Putamen (tissue), 1 donor: Measurements from ENCODE around the gene SLC37A2.
A peak's percentile ranks its signal among the peaks of the same experiment; 100 is the strongest.

ENCODE experiments used
- DNase-seq: peaks from one replicate; pipeline ENCODE4 v3.0.0-alpha.2; 2016; ENCODE audit warnings: low spot score

SLC37A2 gene

DNA sequence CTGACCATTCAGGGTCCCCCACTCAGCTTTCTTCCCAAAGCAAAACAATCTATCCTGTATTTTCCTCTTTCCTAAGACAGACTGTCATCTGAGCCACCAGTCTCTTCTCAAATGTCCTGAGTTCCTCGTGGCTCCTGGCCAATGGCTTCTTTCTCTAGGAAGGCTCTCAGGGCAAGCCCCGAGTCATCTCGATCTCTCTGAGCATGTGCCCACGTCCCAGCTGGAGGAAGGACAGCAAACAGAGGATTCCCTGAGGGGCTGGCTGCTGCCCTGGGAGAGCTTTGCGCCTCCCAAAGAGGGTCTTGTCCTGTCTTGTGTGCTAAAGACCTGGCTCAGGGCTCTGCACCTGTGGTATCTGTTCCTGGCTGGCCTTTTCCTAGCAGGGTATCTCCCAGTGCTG lies 8.3 kb downstream of the SLC37A2 start:
- DNase-seq, result no peak

DNA sequence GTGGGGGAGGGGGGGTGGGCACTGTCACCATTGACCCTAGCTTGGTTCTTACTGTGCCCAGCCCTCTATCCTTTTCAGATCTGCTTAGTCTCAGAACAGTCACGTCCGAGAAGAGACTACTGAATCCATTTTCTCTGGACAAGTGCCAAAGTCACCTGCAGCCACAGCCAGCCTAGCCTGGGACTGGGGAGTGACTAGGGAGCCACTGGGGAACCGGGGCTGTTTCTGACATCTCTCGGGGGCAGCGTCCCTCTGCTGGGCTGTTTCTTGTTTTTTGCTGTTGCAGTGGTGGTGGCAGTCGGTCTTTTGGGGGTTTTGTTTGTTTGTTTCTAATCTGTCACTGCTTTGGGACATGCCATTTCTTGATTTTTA lies 8.7 kb downstream of the SLC37A2 start:
- DNase-seq, result no peak

DNA sequence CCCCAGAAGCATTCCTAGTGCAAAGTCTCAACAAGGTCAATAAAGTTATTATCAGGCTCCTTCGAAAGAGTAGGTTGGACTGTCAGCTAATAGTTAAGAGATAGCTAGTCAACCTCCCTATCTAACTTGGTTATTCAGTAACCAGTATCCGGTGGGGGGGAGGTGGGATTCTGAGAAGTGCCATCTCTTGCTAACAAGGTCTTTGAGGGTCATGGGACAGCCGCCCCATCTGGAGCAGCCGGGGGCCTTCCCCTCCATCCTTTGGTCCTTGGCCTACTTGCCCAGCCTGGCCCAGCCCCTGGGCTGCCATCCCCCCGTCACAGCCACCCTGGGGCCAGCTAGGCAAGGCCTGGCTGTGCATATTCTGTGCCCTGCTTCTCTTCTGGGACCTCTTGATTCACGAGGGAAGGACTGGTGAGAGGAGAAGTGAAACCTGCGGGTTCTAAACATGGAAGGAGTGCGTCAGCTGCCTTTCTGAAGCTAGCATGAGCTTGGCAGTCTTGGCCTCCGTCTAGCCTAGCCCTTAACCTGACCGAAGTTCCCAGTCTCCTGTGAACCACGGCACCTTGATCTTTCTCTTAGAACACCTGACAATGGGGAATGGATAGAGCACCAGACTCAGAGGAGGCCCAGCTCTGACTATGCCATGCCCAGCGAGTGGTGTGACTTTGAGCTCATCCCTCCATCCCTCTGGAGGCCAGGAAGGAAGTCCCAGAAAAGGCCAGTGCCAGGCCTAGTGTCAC lies 9.3 kb downstream of the SLC37A2 start:
- DNase-seq, result peak; percentile 32

DNA sequence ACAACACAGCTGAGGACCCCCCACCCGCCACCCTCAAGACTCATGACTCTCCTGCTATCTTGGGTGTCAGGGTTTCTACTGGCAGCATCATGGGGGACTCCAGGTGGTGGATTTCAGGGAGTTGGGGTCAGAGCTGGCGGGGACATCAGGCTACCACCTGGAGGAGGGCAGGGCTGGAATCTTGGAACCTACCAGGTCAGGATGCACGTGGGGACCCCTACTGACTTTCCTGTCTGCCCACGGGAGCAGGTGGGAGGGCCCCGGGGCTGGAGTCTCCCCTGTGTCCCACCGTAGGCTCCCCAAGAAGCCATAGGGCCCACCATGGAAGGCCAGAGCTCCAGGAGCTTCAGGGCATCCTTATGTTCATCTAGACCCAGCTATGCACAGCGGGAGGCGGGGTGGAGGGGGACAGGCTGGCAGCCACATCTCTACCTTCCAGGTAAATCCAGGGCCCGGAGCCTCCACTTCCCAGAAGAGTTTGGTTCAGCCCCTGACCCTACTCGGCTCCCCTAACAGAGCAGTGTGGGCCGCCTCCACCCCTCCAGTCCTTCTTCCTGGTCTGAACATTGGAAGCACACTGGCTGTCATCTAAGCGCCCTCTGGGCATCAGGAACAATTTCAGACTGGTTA lies 10.0 kb downstream of the SLC37A2 start:
- no peak for DNase-seq

DNA sequence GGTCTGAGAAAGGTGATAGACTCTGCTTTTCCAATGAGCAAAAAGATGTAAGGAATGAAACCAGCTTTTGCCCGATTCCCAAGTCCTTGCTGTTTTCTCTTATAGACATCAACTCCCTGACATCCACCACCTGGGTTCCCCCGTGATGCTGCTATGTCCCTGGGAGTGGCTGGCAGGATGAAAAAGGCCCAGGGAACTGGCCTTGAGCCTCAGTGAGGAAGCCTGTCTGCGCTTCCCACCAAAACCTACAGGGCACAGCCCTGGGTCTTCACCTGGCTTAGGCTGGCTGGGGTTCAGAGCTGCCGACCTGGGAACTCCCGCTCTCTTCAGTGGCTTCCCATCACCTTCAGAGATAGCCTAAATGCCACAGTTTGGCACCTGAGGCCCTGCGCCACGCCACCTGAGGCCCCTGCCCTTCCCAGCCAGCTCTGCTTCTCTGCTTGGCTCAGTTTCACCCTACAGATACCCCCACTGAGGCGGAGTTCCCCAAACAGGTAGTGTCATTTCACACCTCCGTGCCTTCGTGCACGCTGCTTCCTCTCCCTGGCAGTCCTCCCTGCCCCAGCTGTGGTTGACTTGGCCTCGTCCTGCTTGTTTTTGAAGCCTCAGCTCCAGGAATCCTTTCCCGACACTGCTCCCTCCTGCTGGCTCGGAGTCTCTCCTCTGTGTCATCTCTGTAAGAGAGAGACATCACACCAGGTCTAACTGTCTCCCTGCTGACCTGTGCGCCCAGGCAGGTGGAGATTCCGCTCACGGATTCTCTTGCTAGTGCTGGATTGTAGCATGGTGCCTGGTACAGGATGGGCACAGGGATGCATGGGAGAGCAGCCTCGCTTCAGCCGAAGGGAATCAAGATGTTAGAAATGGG lies 10.7 kb downstream of the SLC37A2 start:
- no peak for DNase-seq

DNA sequence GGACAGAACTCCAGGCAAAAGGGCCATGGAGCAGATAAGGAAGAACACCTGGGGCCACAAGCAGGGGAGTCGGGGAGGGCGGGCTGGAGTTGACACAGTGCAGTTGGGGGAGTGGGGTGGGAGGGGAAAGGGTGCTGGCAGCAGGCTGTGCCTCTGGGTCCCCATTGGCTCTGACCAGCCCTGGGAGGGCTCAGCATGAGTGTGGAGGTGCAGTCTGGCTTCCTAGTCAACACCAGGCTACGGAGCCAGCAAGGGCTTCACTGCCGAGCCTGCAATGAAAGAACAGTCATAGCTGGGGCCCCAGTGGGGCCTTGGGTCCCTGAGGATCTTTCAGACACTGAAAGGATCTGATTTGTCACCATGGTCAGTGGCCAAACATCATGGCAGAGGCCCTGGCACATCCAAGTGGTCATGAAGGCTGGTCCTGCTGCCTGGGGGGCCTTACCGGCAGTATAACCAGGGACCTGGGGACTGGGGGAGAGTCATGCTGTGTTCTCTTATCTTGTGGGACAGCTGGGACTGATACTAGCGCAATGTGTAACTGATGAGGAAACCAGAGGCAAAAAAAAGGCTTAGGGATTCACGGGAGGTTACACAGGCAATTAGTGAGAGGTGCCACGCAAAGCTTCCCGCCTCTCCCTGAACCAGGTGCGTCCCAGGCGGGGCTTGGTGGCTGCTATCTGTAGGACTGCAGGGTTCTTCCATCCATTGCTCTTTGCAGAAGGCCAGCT lies 11.6 kb downstream of the SLC37A2 start:
- no peak for DNase-seq

DNA sequence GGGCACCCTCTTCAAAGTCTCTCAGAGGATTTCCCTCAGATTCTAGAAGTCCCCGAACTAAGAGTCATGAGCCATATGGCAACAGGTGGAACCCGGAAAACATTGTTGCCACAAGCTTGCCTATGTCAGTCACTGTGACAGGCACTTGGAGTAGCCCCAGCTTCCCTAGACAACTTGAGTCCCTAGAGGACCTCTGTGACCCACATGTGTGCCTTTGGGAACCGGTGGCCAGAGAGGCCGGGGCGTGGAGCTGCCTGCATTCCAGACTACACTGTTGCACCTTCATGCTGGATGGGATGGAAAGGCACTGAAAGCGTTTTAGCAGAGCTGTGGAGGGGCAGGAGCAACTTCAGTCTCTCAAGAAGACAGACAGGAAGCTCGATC lies 12.1 kb downstream of the SLC37A2 start:
- no peak for DNase-seq

DNA sequence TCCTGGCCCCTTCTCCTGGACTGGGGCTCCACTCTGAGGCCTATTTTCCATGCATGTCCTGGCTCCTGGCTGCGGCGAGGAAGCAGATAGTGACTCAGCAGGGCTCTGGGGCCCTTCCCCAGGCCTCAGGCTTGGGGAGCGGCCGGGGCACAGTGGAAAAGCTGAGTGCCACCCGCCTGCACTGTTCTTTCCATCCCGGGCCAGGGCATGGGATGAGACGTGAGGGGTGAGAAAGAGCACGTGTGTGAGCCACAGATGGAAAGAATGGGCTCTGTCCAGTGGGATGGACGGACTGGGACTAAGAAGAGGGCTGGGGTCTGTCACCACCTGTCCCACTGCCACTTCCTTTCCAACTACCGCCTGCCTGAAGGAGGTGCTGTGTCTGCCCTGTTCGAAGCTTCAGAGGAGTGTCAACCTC lies 12.8 kb downstream of the SLC37A2 start:
- no peak for DNase-seq

DNA sequence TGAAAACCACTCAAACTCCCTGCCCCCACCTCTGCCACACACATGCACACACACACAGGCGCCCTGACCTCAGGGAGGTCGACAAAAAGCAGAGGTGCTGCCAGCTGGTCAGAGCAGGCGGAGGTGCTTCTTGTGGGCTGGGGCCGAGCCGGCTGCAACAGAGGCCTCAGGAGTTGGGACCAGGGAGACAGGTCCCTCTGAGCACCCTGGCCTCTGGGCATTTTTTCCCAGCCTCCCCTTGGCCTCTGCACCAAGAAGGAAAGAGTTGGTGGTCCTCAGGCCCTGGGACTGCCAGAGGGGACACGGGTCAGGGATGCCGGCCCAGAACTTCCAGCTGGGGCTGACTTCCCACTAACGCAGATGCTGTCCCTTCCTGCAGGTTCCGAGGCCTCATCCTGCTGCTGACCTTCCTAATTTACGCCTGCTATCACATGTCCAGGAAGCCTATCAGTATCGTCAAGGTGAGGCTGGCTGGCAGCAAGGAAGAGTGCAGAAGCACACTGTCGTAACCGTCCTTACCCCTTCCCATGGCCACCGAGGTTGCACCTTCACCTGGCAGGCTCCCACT lies 13.4 kb downstream of the SLC37A2 start:
- DNase-seq, result no peak

DNA sequence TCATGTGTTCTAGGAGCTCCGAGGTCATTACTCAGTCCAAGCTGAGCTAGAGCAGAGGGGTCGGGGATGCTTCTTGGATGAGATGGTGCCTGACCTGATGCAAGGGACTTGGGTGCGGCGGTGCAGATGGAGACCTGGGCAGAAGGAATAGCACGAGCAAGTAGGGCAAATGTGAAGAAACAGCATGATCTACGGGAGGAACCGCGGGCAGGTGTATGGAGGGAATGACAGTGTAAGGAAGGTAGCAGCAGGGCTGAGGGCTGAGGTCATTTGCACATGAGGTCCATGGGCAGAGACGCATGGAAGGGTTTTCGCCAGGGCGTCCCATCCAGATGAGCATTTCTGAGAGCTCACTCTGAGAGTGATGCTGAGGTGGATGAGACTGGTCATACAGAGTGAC lies 14.9 kb downstream of the SLC37A2 start:
- DNase-seq, result no peak

DNA sequence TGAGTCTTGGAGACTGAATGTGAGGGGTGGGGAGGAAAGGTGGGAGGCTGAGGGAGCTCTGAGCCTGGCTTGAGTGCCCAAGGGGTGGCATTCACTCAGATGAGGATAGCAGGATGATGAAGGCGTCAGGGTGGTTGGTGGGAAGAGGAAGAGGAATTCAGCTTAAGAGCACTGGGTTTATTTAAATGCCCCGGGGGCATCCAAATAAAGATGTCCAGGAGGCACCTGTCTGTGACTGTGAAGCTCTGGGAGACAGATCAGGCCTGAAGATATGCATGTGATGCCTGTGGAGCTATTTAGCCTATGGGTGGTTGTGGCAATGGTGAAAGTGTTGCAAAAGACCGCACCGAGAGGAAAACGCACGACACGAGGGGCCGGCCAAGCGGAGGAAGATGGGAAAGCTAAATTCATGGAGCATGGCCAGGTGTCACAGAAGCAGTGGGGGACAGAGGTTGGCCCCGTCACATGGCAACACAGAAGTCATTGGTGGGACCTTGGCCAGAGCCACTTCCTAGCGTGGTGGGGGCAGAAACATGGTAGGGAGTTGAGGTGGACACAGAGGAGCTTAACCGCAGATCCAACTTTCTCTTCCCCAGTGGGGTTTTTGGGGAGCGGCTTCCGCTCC lies 15.5 kb downstream of the SLC37A2 start:
- DNase-seq, result no peak

DNA sequence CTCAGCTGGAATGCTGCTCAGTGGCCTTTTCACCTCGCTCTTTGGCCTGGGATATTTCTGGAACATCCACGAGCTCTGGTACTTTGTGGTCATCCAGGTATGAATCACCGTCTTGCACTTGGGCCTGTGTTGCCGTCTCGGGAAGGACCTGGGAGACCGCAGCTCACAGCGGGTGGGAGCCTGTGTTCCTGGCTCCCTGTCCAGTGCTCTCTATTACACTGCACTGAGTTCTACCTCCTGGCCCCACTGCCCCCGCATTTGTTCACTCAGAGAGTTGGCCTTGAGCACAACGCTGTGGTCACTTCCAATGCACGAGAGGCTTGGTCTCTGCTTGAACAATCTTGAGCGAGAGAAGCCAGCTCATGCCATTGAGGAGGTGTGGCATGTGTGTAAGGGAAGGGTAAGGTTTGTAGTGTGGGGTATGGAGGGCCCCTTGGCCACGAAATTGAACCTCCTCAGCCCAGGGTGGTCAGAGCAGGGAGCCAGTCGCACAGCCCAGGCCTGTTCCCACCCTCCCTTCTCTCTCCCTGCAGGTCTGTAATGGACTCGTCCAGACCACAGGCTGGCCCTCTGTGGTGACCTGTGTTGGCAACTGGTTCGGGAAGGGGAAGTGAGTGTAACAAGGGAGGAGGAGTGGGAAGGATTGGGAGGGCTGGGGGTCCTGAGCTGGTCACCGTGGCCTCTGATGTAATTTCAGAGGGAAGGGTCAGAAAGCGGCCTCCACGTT lies 16.2 kb downstream of the SLC37A2 start:
- DNase-seq, result no peak

DNA sequence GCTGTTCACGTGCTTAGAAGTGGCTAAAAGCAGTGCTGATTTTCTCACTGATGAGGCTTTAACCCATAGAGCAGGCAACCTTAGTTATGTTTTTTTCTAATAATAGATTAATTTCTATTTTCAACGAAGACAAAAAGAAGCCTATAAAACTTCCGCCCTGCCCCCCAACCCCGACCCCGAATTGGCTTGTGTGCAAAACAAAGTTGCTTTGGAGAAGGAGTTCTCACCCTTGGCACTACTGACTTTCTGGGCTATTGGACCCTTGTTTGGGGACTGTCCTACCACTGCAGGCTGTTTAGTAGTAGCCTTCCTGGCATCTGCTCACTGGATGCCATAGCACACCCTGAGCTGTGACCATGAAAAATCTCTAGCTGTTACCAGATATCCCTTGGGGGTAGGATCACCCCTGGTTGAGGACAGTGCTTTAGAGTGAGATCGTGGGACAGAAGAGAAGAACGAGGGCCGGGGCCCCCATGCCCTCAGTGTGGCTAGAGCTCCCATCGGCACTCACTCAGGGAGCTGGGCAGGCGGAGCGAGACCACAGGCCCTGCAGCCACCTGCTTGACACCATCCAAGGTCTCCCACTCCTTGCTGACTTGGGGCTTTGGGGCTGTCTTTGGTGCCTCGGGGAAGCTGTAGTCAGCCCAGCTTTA lies 16.9 kb downstream of the SLC37A2 start:
- no peak for DNase-seq

DNA sequence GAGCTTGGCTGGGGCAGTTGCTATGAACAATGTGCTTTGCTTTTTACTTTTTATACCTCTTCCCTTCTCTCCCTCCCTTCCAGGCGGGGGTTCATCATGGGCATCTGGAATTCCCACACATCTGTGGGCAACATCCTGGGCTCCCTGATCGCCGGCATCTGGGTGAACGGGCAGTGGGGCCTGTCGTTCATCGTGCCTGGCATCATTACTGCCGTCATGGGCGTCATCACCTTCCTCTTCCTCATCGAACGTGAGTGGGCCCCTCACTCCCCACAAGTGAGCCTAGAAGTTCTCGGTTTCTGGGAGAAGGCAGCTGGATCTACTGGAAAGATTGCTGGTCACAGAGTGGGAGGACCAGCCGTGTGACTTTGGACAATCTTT lies 17.4 kb downstream of the SLC37A2 start:
- DNase-seq, result no peak

DNA sequence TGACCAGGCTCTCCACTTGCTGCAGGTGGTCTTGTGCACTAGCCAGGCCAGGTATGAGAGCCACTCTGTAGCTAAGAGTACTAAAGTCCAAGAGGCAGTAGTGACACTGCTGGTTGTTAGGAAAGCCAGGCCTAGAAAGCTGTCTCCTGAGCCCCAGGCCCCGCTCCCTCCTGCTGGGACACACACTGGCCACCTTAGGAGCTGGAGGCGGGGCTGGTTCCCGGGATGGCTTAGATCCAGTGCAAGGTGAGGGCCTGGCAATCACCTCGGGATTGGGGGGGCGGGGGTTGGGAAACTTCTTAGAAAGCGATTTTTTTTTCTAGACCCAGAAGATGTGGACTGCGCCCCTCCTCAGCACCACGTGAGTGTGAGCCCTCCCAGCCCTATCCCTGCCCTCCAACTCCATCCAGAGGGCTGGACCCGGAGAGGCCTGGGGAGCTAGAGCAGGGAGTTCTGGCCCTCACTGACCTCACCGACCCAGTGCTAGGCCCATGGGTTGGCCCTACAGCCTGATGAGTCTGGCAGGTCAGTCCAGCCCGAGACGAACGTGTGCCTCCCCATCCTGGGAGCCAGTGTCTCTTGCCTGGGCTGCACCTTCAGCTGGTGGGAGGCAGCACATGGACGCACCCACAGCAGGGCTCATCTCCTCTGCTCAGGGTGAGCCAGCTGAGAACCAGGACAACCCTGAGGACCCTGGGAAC lies 18.1 kb downstream of the SLC37A2 start:
- DNase-seq, result no peak

DNA sequence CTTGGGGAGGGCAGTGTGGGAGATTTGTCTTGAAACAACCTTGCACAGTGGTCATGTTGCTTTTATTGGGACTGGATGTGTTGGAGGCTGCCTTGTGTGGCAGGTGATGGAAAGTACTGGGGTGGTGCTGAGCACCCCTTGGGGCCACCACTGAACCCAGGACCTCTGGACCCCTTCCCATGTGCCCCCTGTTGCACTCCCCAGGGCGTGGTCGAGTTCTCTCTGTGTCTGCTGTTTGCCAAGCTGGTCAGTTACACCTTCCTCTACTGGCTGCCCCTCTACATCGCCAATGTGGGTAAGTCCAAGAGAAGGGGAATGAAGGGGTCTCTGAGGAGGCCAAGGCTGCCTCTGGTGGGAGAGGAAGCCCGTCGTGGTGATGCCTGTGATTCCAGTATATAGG lies 18.9 kb downstream of the SLC37A2 start:
- DNase-seq, result no peak

DNA sequence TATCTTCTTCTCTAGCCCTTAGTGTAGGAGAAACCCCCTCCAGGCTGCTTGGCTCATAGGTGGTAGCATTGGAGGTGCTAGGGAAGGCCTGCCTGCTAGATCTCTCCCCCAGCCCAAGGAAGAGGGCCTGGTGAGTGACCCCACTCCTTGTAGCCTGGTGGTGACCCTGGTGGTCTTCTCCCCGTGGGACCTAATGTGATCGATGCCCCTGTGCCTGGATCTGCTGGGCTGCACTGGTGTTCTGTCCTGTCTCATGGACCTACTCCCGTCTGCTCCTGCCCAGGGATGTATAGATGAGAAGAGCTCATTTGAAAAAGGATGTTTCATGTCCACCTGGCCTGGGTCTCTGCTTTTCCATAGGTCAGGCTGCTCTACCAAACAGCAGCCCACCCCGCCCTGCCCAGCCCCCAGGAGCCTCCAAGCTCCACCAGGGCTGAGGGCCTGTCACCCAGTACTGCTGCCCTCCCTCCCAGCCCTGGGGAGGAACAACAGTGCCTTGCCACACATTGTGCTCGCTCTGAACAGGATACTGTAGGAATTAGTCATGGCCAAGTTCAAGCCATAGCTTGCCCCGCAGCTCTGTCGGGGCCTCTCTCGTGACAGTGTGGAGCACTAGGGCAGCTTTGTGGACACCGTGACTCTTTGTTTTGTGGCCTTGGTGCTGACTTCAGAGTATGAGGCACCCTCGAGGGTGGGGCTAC lies 19.7 kb downstream of the SLC37A2 start:
- no peak for DNase-seq

DNA sequence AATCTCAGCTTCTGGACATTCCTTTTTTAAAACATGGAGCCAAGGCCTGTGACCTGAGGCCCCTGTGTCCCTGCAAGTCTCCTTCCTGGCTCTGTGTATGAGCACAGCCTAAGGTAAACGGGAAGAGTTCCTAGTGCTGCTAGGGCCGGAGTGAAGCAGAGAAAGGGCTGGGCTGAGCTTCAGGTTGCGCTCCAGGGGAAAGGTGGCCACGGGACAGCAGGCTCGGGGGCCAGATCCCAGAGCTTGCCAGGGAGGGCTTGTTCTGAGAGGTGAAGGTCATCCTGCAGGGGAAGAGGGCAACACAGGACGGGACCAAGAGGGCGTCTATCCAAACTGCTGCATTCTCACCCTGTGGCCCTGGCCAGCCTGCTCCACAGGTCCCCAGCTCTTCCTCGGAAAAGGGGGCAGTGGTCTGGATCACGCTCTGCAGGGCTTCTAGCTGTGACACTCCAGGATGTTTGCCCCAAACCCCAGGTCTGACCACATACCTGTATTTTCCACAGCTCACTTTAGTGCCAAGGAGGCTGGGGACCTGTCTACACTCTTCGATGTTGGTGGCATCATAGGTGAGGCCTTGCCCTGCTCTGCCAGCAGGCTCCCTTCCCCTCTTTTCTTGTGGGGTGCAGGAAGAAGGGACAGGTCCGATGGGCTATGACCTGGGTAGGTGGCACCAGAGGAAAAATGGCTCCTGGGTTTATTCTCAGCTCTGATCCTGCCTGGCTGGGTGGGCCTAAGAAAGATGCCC lies 20.4 kb downstream of the SLC37A2 start:
- no peak for DNase-seq

DNA sequence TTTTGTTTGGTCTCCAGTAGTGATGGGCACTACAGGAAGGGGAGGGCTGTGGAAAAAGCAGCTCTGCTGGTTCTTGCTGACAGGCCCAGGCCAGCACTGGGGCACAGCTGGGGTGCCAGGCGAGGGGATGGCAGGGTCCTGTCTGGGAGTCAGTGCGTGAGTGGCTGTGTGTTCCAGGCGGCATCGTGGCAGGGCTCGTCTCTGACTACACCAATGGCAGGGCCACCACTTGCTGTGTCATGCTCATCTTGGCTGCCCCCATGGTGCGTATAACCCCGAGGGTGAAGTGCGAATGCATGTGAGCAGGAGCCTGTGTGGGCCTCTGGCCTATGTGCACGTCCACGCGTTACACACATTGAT lies 20.9 kb downstream of the SLC37A2 start:
- no peak for DNase-seq
